Mesodermal cell (in vitro differentiated cells): ENCODE measurements around the gene NUP188.

Experiments used
- H3K27ac ChIP-seq: 2 replicates; pipeline ENCODE4 v1.7.0; 2013; ENCODE audit warnings: mild to moderate bottlenecking, low read depth, low read length, moderate library complexity; ENCODE audit not compliant: severe bottlenecking
- H3K36me3 ChIP-seq: 2 replicates; pipeline ENCODE4 v1.7.1; 2013; ENCODE audit warnings: mild to moderate bottlenecking, low read length, moderate library complexity; ENCODE audit not compliant: control insufficient read depth, insufficient read depth
- H3K4me1 ChIP-seq: one replicate; pipeline ENCODE4 v1.7.1; 2013; ENCODE audit warnings: mild to moderate bottlenecking, low read length; ENCODE audit not compliant: insufficient read depth, control insufficient read depth, poor library complexity, severe bottlenecking
- H3K4me3 ChIP-seq: 2 replicates; pipeline ENCODE4 v1.7.0; 2013; ENCODE audit warnings: low read length, control low read depth, mild to moderate bottlenecking; ENCODE audit not compliant: insufficient read depth, poor library complexity, severe bottlenecking; ENCODE audit errors: extremely low read depth
- H3K9me3 ChIP-seq: 2 replicates; pipeline ENCODE4 v1.7.1; 2013; ENCODE audit warnings: mild to moderate bottlenecking, low read length, moderate library complexity; ENCODE audit not compliant: control insufficient read depth
- WGBS, 2 experiments: methylation state at CpG; one replicate each; pipeline ENCODE4 v1.1.5; 2013; ENCODE audit warnings: missing lambda C conversion rate in 2 of 2; ENCODE audit not compliant: insufficient coverage in 2 of 2; 5-methylcytosine and 5-hydroxymethylcytosine counted together

The NUP188 gene

DNA sequence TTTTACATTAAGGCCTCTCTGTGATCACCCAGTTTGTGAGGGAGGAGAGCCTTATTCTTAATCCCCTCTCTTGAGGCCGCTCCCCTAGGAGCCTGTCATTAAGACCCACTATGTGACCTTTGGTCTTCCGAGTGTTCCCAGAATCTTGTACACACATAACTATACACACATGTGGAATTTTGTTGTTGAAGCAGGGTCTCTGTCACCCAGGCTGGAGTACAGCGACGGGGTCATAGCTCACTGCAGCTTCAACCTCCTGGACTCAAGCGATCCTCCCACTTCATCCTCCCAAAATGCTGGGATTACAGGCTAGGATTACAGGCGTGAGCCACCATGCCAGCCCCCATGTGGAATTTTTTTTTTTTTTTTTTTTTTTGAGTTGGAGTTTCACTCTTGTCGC lies 41.5 kb upstream of the NUP188 start:
- H3K27ac ChIP-seq: no peak overlapping the region

DNA sequence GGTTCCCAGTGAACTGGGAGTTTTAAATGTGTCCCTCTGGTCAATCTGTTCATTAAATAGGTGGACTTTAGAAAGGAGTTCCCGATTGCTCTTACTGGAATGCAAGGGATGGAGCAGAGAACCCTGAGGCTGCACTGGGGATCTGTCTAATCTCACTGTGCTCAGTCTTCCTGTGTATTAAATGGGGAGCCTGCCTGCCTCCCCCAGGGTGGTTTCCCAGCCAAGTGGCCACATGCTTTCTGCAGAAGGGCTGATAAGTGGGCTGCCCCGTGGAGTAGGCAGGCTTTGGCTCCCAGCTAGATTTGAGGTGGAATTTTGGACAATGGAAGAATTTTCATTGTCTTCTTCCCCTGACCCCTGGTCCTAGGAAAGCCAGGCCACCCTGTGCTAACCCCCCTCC lies 40.8 kb upstream of the NUP188 start:
- no peaks in the 10 kb centered on the region for H3K9me3 ChIP-seq
- H3K27ac ChIP-seq: no peak overlapping the region
- H3K4me3 ChIP-seq: no peak overlapping the region
- H3K4me1 ChIP-seq: peaks cover 28% of the 10 kb centered on the region
- H3K36me3 ChIP-seq: peaks cover 72% of the 10 kb centered on the region
- WGBS, 2 experiments: 80 to 100% methylated on average over 2 of the region's 2 CpGs

More for the DNA sequence above, 41.5 kb upstream of the NUP188 start:
- H3K4me1 ChIP-seq: peaks cover 23% of the 10 kb centered on the region
- H3K9me3 ChIP-seq: no peaks in the 10 kb centered on the region
- H3K36me3 ChIP-seq: peaks cover 76% of the 10 kb centered on the region
- WGBS, 2 experiments: 100% methylated on average over 1 to 3 of the region's 7 CpGs
- H3K4me3 ChIP-seq: no peak overlapping the region

DNA sequence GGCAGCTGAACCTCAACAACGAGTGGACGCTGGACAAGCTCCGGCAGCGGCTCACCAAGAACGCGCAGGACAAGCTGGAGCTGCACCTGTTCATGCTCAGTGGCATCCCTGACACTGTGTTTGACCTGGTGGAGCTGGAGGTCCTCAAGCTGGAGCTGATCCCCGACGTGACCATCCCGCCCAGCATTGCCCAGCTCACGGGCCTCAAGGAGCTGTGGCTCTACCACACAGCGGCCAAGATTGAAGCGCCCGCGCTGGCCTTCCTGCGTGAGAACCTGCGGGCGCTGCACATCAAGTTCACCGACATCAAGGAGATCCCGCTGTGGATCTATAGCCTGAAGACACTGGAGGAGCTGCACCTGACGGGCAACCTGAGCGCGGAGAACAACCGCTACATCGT lies 39.1 kb upstream of the NUP188 start:
- peaks cover 32% of the 10 kb centered on the region for H3K4me1 ChIP-seq
- H3K4me3 ChIP-seq: no peak overlapping the region
- peaks cover 73% of the 10 kb centered on the region for H3K36me3 ChIP-seq
- WGBS, 2 experiments: 97% methylated on average over 24 of the region's 24 CpGs
- no peak overlapping the region for H3K27ac ChIP-seq
- no peaks in the 10 kb centered on the region for H3K9me3 ChIP-seq

DNA sequence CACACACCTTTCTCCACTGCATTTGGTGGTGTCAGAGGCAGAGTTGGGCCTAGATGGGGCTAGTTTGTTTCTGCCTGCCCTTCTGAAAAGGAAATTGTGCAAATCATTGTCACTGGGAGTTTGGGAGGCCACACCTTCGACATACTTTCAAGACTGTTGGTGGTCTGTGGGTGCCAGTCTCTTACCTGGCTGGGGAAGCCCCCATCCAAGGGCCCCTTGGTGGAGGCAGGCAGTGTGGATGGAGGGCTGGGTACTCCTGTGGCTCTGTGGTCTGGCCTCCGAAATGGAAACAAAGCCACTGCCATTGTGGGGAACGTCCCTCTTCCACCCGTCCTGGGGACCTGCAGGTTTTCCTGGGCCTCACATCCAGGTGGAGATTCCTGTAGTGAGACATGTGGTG lies 37.6 kb upstream of the NUP188 start:
- H3K4me1 ChIP-seq: peaks cover 39% of the 10 kb centered on the region
- peaks cover 80% of the 10 kb centered on the region for H3K36me3 ChIP-seq
- H3K27ac ChIP-seq: no peak overlapping the region
- no peaks in the 10 kb centered on the region for H3K9me3 ChIP-seq
- no peak overlapping the region for H3K4me3 ChIP-seq
- WGBS, 2 experiments: 100% methylated on average over 2 to 4 of the region's 4 CpGs

DNA sequence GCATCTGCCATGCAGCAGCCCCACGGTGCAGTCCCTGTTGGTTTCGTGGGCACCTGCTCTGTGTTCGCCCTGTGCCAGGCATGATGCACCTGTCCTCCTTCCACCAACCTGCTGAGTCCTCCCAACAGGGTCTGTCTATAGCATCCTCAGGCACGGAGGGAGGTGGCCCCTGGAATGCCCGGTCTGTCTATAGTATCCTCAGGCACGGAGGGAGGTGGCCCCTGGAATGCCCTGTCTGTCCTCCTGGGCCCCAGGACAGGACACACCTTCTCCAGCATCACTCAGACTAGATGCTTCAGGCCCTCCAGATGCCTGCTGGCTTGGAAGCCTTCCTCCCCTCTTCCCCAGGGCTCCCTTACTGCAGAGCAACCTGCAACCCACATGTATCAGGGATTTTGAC lies 36.6 kb upstream of the NUP188 start:
- Histone ChIP-seq H3K9me3 (no peaks in the 10 kb centered on the region), H3K4me1 (peaks cover 45% of the 10 kb centered on the region), H3K36me3 (peaks cover 82% of the 10 kb centered on the region), H3K27ac (peak overlapping the region; percentile 97), H3K4me3 (no peak overlapping the region)
- WGBS, 2 experiments: 81 to 98% methylated on average over 3 to 6 of the region's 6 CpGs

DNA sequence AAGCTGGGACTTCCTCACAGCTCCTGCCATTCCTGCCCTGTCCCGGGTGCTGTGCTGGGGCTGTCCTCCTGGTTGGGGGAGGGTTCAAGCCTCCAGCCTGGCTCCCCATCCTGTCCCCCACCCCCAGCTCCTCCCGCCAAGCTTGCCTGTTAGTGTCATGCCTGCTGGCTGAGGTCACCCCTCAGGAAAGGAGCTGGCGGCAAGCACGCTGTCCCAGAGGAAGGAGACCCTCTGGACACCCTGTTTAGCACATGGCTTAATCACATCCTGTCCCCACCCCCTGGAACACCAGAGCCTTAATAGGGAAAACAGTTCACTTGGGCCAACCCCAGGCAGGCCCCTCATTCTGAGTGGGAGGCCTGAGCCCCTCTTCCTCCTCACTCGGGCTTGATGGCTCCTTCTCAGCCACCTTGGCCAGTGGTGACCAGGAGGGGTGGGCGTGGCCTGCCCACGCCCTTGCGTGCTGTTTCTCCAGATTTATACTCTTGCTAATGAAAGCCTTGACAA lies 35.9 kb upstream of the NUP188 start:
- peaks cover 85% of the 10 kb centered on the region for H3K36me3 ChIP-seq
- H3K9me3 ChIP-seq: no peaks in the 10 kb centered on the region
- H3K4me1 ChIP-seq: peaks cover 52% of the 10 kb centered on the region
- H3K4me3 ChIP-seq: no peak overlapping the region
- H3K27ac ChIP-seq: peak overlapping the region; percentile 97
- 27 to 35% methylated on average over 2 to 8 of the region's 8 CpGs for WGBS, 2 experiments

DNA sequence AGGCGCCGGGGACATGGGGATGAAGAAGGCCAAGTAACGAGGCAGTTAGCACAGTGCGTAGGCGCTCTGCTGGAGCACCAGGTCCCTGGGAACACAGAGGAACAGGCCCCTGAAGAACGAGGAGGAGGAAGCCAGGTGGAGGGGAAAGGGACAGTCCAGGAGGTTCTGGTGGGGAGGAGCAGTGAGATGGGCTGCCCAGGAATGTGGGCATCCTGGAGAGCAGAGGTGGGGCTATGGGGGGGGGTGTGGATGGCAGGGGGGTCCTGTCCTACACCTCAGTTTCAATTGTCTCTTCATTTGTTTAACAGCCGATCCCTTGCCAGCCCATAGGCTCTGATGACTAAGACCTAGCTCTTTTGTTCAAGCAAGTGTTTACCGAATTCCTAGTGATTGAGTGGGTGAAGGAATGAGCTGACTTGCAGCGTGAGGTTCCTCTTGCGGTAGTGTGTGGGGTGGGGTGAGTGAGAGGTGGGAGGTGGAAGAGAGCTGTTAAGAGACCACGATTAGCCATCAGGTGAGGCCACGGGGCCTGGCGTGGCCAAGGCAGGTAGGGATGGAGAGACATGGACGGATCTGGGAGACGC lies 35.1 kb upstream of the NUP188 start:
- Histone ChIP-seq H3K27ac (peak overlapping the region; percentile 97), H3K4me1 (peaks cover 53% of the 10 kb centered on the region), H3K4me3 (peak overlapping the region; percentile 2), H3K36me3 (peaks cover 85% of the 10 kb centered on the region), H3K9me3 (no peaks in the 10 kb centered on the region)
- WGBS, 2 experiments: 79 to 83% methylated on average over 14 of the region's 15 CpGs

DNA sequence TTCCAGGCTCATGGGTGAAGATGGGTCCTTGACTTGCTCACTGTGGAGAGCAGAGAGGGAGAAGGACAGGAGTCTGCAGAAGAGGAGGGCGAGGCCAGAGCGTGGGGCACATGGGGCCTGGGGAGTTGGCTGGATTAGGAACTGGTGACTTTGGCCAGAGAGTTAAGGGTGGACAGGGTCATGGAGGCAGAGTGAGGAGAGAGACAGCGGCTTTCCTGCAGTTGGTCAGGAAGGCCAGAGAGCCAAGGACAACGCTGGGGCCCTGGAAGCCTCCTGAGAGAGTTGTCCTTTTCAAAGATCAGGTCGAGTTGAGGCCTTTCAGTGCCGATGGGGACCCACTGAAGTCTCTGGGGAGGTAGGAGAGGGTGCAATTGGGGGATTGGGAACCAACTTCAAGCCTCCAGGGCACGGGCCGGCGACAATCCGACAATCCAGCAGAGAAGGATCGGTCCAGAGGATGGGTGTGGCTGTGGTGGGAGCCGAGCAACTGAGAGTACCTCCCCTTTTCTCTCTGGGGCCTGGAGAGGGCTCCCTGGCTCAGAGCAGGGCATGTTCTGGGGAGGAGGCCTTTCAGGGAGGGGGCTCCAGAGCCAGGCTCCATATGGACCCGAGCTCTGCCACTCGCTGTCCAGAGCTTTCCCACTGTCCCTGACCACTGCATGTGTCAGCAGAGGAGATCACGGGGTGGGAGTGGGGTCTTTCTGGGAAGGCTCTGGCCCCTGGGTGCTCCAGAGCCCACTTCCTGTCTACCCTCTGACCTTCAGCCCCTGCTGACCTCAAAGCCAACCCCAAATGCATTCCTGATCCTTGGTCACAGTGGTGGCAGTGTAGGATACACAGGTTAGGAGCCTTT lies 34.2 kb upstream of the NUP188 start:
- Histone ChIP-seq H3K9me3 (no peaks in the 10 kb centered on the region), H3K4me3 (no peak overlapping the region), H3K27ac (peak overlapping the region; percentile 97), H3K36me3 (peaks cover 85% of the 10 kb centered on the region), H3K4me1 (peaks cover 53% of the 10 kb centered on the region)
- WGBS, 2 experiments: 90 to 91% methylated on average over 12 to 13 of the region's 15 CpGs

DNA sequence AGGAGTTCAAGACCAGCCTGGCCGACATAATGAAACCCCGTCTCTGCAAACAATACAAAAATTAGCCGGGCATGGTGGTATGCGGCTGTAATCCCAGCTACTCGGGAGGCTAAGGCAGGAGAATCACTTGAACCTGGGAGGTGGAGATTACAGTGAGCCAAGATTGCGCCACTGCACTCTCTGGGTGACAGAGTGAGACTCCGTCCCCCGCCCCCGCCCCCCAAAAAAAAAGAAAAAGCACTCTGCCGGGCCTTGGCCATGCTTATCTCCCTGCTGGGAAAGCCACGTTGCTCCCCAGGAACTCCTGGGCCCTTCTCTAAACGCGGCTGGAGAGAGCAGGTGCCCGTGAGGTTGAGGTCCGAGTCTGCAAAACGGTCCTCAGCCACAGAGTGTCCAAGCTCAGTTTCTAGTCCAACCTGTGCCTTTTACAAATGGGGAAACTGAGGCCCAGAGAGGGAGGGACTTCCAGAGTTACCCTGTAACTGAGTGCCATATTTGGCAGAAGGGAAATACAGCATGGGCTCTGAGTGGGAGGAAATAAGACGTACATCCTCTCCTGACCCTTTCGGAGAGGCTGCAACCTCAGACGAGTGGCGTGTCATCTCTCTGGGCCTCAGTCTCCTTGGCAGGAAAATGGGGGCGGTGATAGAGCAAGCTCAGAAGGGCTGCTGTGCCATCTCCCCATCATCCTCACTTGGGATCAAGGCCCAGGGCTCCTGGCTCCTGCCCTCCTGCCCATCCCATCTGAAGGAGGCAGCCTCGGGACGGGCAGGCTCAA lies 33.3 kb upstream of the NUP188 start:
- Histone ChIP-seq H3K27ac (no peak overlapping the region), H3K36me3 (peaks cover 84% of the 10 kb centered on the region), H3K4me3 (no peak overlapping the region), H3K4me1 (peaks cover 55% of the 10 kb centered on the region), H3K9me3 (no peaks in the 10 kb centered on the region)
- 91 to 94% methylated on average over 20 to 23 of the region's 23 CpGs for WGBS, 2 experiments

DNA sequence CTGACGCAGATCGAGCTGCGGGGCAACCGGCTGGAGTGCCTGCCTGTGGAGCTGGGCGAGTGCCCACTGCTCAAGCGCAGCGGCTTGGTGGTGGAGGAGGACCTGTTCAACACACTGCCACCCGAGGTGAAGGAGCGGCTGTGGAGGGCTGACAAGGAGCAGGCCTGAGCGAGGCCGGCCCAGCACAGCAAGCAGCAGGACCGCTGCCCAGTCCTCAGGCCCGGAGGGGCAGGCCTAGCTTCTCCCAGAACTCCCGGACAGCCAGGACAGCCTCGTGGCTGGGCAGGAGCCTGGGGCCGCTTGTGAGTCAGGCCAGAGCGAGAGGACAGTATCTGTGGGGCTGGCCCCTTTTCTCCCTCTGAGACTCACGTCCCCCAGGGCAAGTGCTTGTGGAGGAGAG lies 31.3 kb upstream of the NUP188 start:
- peaks cover 55% of the 10 kb centered on the region for H3K4me1 ChIP-seq

More for the DNA sequence above, 31.3 kb upstream of the NUP188 start:
- Histone ChIP-seq H3K4me3 (no peak overlapping the region), H3K9me3 (no peaks in the 10 kb centered on the region), H3K27ac (no peak overlapping the region), H3K36me3 (peaks cover 70% of the 10 kb centered on the region)
- WGBS, 2 experiments: 97 to 100% methylated on average over 8 to 18 of the region's 18 CpGs
